Epithelial cell of esophagus (primary cell): Measurements from ENCODE around the gene PLXNA1.

Source experiments
- DNase-seq: peaks from one replicate; pipeline ENCODE4 v3.0.0; 2010; ENCODE audit warnings: low read depth
- H3K4me3 ChIP-seq: 2 replicates; pipeline ENCODE4 v1.5.1; 2011; ENCODE audit warnings: mild to moderate bottlenecking, low read length, control low read depth
- TF ChIP-seq, protein P1 (sequence below): IDR thresholded peaks from 2 replicates; pipeline ENCODE4 v1.5.1; 2011; ENCODE audit warnings: low read depth, mild to moderate bottlenecking, low read length, control low read depth, inconsistent platforms; ENCODE audit not compliant: insufficient read depth; ENCODE audit errors: missing control alignments

The PLXNA1 gene

DNA sequence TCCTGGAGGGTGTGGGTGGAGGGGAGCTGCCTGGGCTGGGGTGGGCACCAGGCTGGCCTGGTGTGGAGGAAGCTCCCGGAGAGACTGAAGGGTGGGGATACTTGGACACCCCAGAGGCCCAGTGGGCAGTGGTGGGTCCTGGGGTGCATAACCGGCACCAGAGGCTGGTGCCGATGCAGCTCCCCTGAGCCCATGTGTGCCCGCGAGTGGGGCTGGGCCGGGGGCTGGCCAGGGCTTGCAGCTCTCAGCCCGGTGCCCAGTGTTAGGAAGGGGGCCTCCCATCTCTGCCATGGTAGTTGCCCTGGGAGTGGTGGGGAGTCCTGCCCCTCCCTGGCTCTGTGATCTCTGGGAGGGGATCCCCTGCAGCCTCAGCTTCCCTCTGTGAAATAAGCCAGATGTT is 9.3 kb downstream of the PLXNA1 start:
- no peak for DNase-seq
- H3K4me3 ChIP-seq, result no peak overlapping the region
- TF ChIP-seq, protein P1, sequence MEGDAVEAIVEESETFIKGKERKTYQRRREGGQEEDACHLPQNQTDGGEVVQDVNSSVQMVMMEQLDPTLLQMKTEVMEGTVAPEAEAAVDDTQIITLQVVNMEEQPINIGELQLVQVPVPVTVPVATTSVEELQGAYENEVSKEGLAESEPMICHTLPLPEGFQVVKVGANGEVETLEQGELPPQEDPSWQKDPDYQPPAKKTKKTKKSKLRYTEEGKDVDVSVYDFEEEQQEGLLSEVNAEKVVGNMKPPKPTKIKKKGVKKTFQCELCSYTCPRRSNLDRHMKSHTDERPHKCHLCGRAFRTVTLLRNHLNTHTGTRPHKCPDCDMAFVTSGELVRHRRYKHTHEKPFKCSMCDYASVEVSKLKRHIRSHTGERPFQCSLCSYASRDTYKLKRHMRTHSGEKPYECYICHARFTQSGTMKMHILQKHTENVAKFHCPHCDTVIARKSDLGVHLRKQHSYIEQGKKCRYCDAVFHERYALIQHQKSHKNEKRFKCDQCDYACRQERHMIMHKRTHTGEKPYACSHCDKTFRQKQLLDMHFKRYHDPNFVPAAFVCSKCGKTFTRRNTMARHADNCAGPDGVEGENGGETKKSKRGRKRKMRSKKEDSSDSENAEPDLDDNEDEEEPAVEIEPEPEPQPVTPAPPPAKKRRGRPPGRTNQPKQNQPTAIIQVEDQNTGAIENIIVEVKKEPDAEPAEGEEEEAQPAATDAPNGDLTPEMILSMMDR, result no peak

DNA sequence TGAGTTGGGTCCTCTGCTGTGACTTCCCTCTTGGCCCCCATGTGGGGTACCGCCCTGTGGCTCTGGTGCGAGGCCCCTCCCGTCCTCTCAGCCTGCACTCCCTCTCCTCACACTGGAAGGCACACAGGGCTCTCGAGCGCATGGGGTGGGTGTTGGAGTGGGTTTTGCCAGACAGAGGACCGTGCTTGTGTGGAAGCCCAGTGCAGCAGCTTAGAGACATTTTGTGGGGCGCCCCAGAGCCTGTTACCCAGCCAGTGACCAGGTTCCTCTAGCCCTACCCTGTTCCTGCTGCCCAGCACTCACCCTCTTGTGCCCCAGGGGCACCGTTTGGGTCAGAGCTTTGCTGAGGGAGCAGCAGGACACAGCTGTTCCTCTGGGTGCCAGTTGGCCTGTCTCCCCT is 9.9 kb downstream of the PLXNA1 start:
- no peak overlapping the region for H3K4me3 ChIP-seq
- no peak for DNase-seq
- TF ChIP-seq, protein P1, result no peak

- DNase-seq, result no peak
- TF ChIP-seq, protein P1, result no peak
- H3K4me3 ChIP-seq, result no peak overlapping the region
Measured at GRCh38 chr3:126993436-126993835, 10.5 kb downstream of the PLXNA1 start.

DNA sequence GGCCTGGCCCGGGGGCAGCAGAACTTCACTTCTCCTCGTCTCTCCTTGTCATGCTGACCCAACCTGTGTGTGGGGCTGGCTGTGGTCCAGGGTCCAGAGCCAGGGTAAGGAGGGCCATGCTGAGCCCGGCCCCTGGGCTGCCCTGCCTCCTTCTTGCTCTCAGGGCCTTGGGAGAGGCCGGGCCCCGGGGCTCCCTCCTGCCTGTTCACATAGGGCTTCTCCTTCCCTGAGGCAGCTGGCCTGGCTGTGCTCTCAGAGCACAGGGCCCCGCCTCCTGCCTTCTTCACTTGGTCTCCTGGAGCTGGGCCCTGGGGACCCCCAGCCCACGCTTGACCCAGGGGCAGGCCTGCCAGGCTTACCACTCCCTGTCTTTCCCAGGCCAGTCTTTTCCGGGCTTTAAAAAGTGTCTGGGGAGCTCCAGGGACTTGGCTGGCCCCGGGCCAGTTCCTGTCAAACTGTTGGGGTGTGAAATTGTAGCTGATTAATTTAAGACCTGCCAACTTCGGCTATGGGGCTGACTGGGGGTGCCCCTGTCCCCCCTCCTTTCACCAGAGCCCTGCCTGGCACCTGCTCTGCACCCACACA is 11.8 kb downstream of the PLXNA1 start:
- H3K4me3 ChIP-seq, result no peak overlapping the region
- DNase-seq, result no peak
- TF ChIP-seq, protein P1, result no peak

- TF ChIP-seq, protein P1, result no peak
- H3K4me3 ChIP-seq, result no peak overlapping the region
- DNase-seq, result peak; percentile 29
Measured at GRCh38 chr3:126995254-126995780, 12.4 kb downstream of the PLXNA1 start.

- H3K4me3 ChIP-seq, result no peak overlapping the region
- TF ChIP-seq, protein P1, result peak; percentile 21
- no peak for DNase-seq
Measured at GRCh38 chr3:126995926-126996512, 13.1 kb downstream of the PLXNA1 start.

DNA sequence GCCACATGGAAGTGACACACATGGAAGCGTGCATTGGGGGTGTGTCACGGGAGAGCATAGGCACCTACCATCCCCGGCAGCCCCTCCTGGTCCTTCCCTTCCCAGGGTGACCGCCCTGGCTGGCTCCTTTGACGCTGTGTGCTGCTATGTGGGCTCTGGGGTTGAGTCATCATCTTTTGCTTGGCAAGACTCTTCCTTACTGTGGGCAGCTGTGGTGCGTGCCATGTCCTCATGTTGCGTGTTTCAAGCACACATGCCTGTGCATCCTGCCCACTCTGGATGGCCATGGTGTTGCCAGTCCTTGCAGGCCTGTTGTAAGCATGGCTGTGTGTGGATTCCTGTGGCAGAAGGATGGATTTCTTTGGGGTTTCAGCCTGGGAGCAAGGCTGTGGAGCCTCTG is 14.0 kb downstream of the PLXNA1 start:
- no peak overlapping the region for H3K4me3 ChIP-seq
- peak; percentile 45 for DNase-seq
- TF ChIP-seq, protein P1, result no peak
